ENCODE data around the gene PRKAR2A. TPM values are rescaled to one million over a fixed set of nuclear protein-coding genes. Genes with fewer than 3 reads are reported as not detected.

The PRKAR2A gene
- total and polyA plus RNA-seq, 2 donors (not counting 1 experiment from before 2014, with no cell fraction given): 17.8 to 19.1 TPM

DNA sequence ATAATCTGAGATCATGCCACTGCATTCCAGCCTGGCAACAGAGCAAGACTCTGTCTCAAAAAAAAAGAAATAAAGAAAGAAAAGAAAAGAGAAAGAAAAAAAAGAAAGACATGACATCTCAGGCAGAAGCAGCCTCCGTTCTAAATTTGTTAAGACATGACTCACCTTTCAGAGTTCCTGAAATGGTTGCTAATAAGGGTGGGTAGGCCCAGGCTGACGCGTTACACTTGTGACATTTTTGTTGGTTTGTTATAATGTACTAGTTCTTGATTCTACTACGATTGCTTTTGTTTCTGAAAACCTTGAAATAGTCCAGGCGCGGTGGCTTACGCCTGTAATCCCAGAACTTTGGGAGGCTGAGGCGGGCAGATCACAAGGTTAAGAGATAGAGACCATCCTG lies 30.0 kb upstream of the PRKAR2A start:
- H4K20me1 ChIP-seq (ENCODE audit: control insufficient read depth, extremely low read depth, insufficient read depth, low read length): no peaks in the 10 kb centered on the region
- H3K79me2 ChIP-seq (ENCODE audit: control insufficient read depth, insufficient read depth, low read length): no peaks in the 10 kb centered on the region
- TF ChIP-seq EZH2 (IDR thresholded peaks at IDR 0.05; ENCODE audit: low read length, missing control alignments): no peak
- TF ChIP-seq, protein P1, sequence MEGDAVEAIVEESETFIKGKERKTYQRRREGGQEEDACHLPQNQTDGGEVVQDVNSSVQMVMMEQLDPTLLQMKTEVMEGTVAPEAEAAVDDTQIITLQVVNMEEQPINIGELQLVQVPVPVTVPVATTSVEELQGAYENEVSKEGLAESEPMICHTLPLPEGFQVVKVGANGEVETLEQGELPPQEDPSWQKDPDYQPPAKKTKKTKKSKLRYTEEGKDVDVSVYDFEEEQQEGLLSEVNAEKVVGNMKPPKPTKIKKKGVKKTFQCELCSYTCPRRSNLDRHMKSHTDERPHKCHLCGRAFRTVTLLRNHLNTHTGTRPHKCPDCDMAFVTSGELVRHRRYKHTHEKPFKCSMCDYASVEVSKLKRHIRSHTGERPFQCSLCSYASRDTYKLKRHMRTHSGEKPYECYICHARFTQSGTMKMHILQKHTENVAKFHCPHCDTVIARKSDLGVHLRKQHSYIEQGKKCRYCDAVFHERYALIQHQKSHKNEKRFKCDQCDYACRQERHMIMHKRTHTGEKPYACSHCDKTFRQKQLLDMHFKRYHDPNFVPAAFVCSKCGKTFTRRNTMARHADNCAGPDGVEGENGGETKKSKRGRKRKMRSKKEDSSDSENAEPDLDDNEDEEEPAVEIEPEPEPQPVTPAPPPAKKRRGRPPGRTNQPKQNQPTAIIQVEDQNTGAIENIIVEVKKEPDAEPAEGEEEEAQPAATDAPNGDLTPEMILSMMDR (conservative IDR thresholded peaks at IDR 0.05 in 1 of 2, IDR thresholded peaks at IDR 0.05 in 1 of 2; ENCODE audit: low read depth in 1 of 2, low read length in 2 of 2): no peak
- H3K4me3 ChIP-seq (replicated peaks in 1 of 4; ENCODE audit: control extremely low read depth in 1 of 4, insufficient read depth in 1 of 4, low read depth in 3 of 4, low read length in 4 of 4): no peak overlapping the region
- DNase-seq (ENCODE audit: low read depth in 2 of 2): peak in 1 of 2 donors; percentile 58
- no peak overlapping the region for H3K9ac ChIP-seq (ENCODE audit: insufficient read depth, low read length)
- no peak overlapping the region for H3K27ac ChIP-seq (ENCODE audit: insufficient read depth, low read length)
- H3K36me3 ChIP-seq (ENCODE audit: control insufficient read depth, insufficient read depth, low read length): no peaks in the 10 kb centered on the region
- H2AFZ ChIP-seq (ENCODE audit: low read length): no peak overlapping the region
- H3K4me1 ChIP-seq (ENCODE audit: control insufficient read depth, extremely low read depth, insufficient read depth, low read length): no peaks in the 10 kb centered on the region
- H3K4me2 ChIP-seq (ENCODE audit: extremely low read depth, insufficient read depth, low read length): no peak overlapping the region
- no peaks in the 10 kb centered on the region for H3K9me3 ChIP-seq (ENCODE audit: control insufficient read depth, insufficient read depth, low read depth, low read length)
- H3K27me3 ChIP-seq (ENCODE audit: control insufficient read depth, insufficient read depth, low read length): no peaks in the 10 kb centered on the region

- Histone ChIP-seq H3K27me3 (ENCODE audit: control insufficient read depth, insufficient read depth, low read length) (no peaks in the 10 kb centered on the region), H4K20me1 (ENCODE audit: control insufficient read depth, extremely low read depth, insufficient read depth, low read length) (no peaks in the 10 kb centered on the region), H3K36me3 (ENCODE audit: control insufficient read depth, insufficient read depth, low read length) (no peaks in the 10 kb centered on the region), H3K4me1 (ENCODE audit: control insufficient read depth, extremely low read depth, insufficient read depth, low read length) (no peaks in the 10 kb centered on the region), H3K4me3 (replicated peaks in 1 of 4; ENCODE audit: control extremely low read depth in 1 of 4, insufficient read depth in 1 of 4, low read depth in 3 of 4, low read length in 4 of 4) (no peak overlapping the region), H3K79me2 (ENCODE audit: control insufficient read depth, insufficient read depth, low read length) (no peaks in the 10 kb centered on the region), H3K9me3 (ENCODE audit: control insufficient read depth, insufficient read depth, low read depth, low read length) (no peaks in the 10 kb centered on the region), H3K27ac (ENCODE audit: insufficient read depth, low read length) (no peak overlapping the region), H3K9ac (ENCODE audit: insufficient read depth, low read length) (no peak overlapping the region), H3K4me2 (ENCODE audit: extremely low read depth, insufficient read depth, low read length) (no peak overlapping the region), H2AFZ (ENCODE audit: low read length) (no peak overlapping the region)
- no peak for DNase-seq (ENCODE audit: low read depth in 2 of 2)
- TF ChIP-seq, protein P1 (conservative IDR thresholded peaks at IDR 0.05 in 1 of 2, IDR thresholded peaks at IDR 0.05 in 1 of 2; ENCODE audit: low read depth in 1 of 2, low read length in 2 of 2): no peak
- TF ChIP-seq EZH2 (IDR thresholded peaks at IDR 0.05; ENCODE audit: low read length, missing control alignments): no peak
These were observed 15.4 kb upstream of the PRKAR2A start for GRCh38 chr3:48863122-48863521.

DNA sequence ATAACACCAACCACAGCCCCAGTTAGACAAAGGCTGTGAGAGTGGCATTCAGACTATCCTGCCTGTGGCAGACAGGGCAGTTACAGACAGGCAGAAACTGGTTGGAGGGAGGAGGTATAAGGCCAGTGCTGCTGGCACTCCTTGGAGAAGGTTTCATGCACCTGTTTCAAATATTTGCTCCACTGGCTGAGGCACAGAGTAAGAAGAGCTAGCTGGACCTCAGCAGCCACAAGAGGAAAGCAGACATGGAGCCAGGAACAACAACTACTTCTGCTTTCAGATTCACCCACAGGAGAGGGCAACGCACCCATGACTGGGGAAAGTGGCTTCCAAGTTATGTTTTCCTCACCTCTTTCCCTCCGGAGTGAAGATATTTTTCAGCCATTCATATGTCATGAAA lies 11.5 kb upstream of the PRKAR2A start:
- Histone ChIP-seq H3K4me2 (ENCODE audit: extremely low read depth, insufficient read depth, low read length) (no peak overlapping the region), H3K4me3 (replicated peaks in 1 of 4; ENCODE audit: control extremely low read depth in 1 of 4, insufficient read depth in 1 of 4, low read depth in 3 of 4, low read length in 4 of 4) (no peak overlapping the region), H3K79me2 (ENCODE audit: control insufficient read depth, insufficient read depth, low read length) (no peaks in the 10 kb centered on the region), H3K27ac (ENCODE audit: insufficient read depth, low read length) (no peak overlapping the region), H3K27me3 (ENCODE audit: control insufficient read depth, insufficient read depth, low read length) (no peaks in the 10 kb centered on the region), H3K4me1 (ENCODE audit: control insufficient read depth, extremely low read depth, insufficient read depth, low read length) (no peaks in the 10 kb centered on the region), H3K36me3 (ENCODE audit: control insufficient read depth, insufficient read depth, low read length) (no peaks in the 10 kb centered on the region), H4K20me1 (ENCODE audit: control insufficient read depth, extremely low read depth, insufficient read depth, low read length) (no peaks in the 10 kb centered on the region), H3K9me3 (ENCODE audit: control insufficient read depth, insufficient read depth, low read depth, low read length) (no peaks in the 10 kb centered on the region), H2AFZ (ENCODE audit: low read length) (no peak overlapping the region), H3K9ac (ENCODE audit: insufficient read depth, low read length) (no peak overlapping the region)
- TF ChIP-seq, protein P1 (conservative IDR thresholded peaks at IDR 0.05 in 1 of 2, IDR thresholded peaks at IDR 0.05 in 1 of 2; ENCODE audit: low read depth in 1 of 2, low read length in 2 of 2): no peak
- no peak for TF ChIP-seq EZH2 (IDR thresholded peaks at IDR 0.05; ENCODE audit: low read length, missing control alignments)
- DNase-seq (ENCODE audit: low read depth in 2 of 2): no peak
